Astrocyte of the cerebellum (primary cell): ENCODE measurements around the gene FAM78B.

Experiments used
- DNase-seq: peaks from one replicate; pipeline ENCODE4 v3.0.0-alpha.2; 2011; ENCODE audit warnings: low read depth
- H3K4me3 ChIP-seq: 2 replicates; pipeline ENCODE4 v1.5.1; 2011; ENCODE audit warnings: mild to moderate bottlenecking, low read depth, low read length, moderate library complexity
- CTCF ChIP-seq: IDR thresholded peaks from 2 replicates; pipeline ENCODE4 v1.5.1; 2012; ENCODE audit warnings: low read length, low read depth, moderate library complexity, mild to moderate bottlenecking; ENCODE audit errors: missing control alignments
- in situ Hi-C: cut with HindIII; loops from 2 replicates; pipeline ENCODE4 v1.10.0; 2017; ENCODE audit warnings: low sequenced_read_pairs

Gene FAM78B

GRCh38 chr1:166166698-166167571, at the start of gene FAM78B:
FAM78B (minus strand) TSS chr1:166167001; CDS start chr1:166166248, 753 bp downstream.
- DNase-seq = no peak
- in situ Hi-C loops = no loop called here
- H3K4me3 ChIP-seq = peak within 1 kb of the TSS; percentile 43
- TF ChIP-seq CTCF = no peak

GRCh38 chr1:166202546-166202945, 35.7 kb upstream of the FAM78B start:
- TF ChIP-seq CTCF = no peak
- in situ Hi-C loops = no loop called here
- H3K4me3 ChIP-seq = no peak overlapping the region
- no peak for DNase-seq

- no peak for DNase-seq
- H3K4me3 ChIP-seq = no peak overlapping the region
- in situ Hi-C loops = no loop called here
- no peak for TF ChIP-seq CTCF
Observed at GRCh38 chr1:166200743-166201142, 33.9 kb upstream of the FAM78B start.

- no peak overlapping the region for H3K4me3 ChIP-seq
- no peak for DNase-seq
- no peak for TF ChIP-seq CTCF
- in situ Hi-C loops = no loop called here
Observed at GRCh38 chr1:166197597-166197996, 30.8 kb upstream of the FAM78B start.

GRCh38 chr1:166197141-166197540, 30.3 kb upstream of the FAM78B start:
- no peak for DNase-seq
- in situ Hi-C loops = no loop called here
- no peak for TF ChIP-seq CTCF

GRCh38 chr1:166193057-166193698, 26.4 kb upstream of the FAM78B start:
- H3K4me3 ChIP-seq = no peak overlapping the region
- no peak for TF ChIP-seq CTCF
- DNase-seq = no peak
- in situ Hi-C loops = no loop called here

More at GRCh38 chr1:166197141-166197540, 30.3 kb upstream of the FAM78B start:
- no peak overlapping the region for H3K4me3 ChIP-seq
